Breast epithelium (tissue), 4 donors: Measurements from ENCODE around the gene C6orf136. TPM values are rescaled to one million over a fixed set of nuclear protein-coding genes. Genes with fewer than 3 reads are reported as not detected.
A peak's percentile ranks its signal among the peaks of the same experiment; 100 is the strongest.

Experiments
- DNase-seq, 2 donors: peaks; one replicate each; pipeline ENCODE4 v3.0.0-alpha.2; 2019; ENCODE audit warnings: low spot score in 2 of 2
- H3K27ac ChIP-seq, 2 donors: fragments of 200-600 bp; sonication (generic) in 1 of 2; one replicate each; pipeline ENCODE4 v1.5.1; 2016 to 2019; ENCODE audit warnings: mild to moderate bottlenecking in 1 of 2
- H3K27me3 ChIP-seq, 2 donors: fragments of 200-600 bp; sonication (generic) in 1 of 2; one replicate each; pipeline versions ENCODE4 v1.5.1 to v1.6.0; 2017 to 2019; ENCODE audit warnings: control low read depth in 1 of 2, mild to moderate bottlenecking in 1 of 2
- H3K36me3 ChIP-seq: fragments of 200-600 bp; one replicate; pipeline ENCODE4 v1.5.1; 2019
- H3K4me1 ChIP-seq, 2 donors: fragments of 200-600 bp; sonication (generic); one replicate each; pipeline ENCODE4 v1.5.1; 2016 to 2019; ENCODE audit warnings: control low read depth in 1 of 2
- H3K4me3 ChIP-seq, 3 donors: fragments of 200-600 bp; sonication (generic); 1 replicate in 2 of 3; 2 replicates in 1 of 3; pipeline ENCODE4 v1.5.1; 2016 to 2019; ENCODE audit warnings: mild to moderate bottlenecking in 3 of 3, moderate library complexity in 2 of 3
- H3K9me3 ChIP-seq, 2 donors: fragments of 200-600 bp; sonication (generic) in 1 of 2; one replicate each; pipeline ENCODE4 v1.5.1; 2016 to 2019; ENCODE audit warnings: control low read depth in 1 of 2
- POLR2A ChIP-seq: fragments of 450-650 bp; IDR thresholded peaks from one replicate; pipeline ENCODE4 v1.6.1; 2016; ENCODE audit warnings: antibody characterized with exemption, mild to moderate bottlenecking, moderate library complexity
- POLR2AphosphoS5 ChIP-seq, 3 donors: sonication (generic); formaldehyde crosslinking; IDR thresholded peaks; one replicate each; pipeline ENCODE4 v1.6.1; 2017; ENCODE audit warnings: antibody characterized with exemption in 3 of 3
- intact Hi-C: fragments of 100-400 bp; cut with DNase I; formaldehyde crosslinking; loops from one replicate; pipeline ENCODE4 v1.15.1; 2023; ENCODE audit warnings: low total_unique reads
- total RNA-seq, 3 donors: library from RNA; depleted of rRNA; stranded (reverse); fragments of >200 nt; gene quantifications; one replicate each; pipeline ENCODE4 v1.1.0, GENCODE V29; 2016
- TF ChIP-seq, protein P1 (sequence below), 3 donors: fragments of 450-650 bp; IDR thresholded peaks; one replicate each; pipeline ENCODE4 v1.5.1; 2016 to 2017; ENCODE audit warnings: antibody characterized with exemption in 3 of 3, mild to moderate bottlenecking in 3 of 3, moderate library complexity in 3 of 3

Gene C6orf136
- total RNA-seq, 3 donors from 2014 or later, result 9.6 to 19.0 (median 16.1) TPM

GRCh38 chr6:30689022-30689865 is 42.3 kb downstream of the C6orf136 start:
- Histone ChIP-seq H3K4me3 (no peak overlapping the region), H3K36me3 (no peaks in the 10 kb centered on the region), H3K9me3 (no peaks in the 10 kb centered on the region), H3K27me3 (no peaks in the 10 kb centered on the region), H3K27ac (peak overlapping the region; percentile 96 to 97), H3K4me1 (peaks cover 5 to 18% of the 10 kb centered on the region in 2 donors)
- TF ChIP-seq POLR2AphosphoS5 (IDR thresholded peaks at IDR 0.05) (no peak), POLR2A (no peak)
- TF ChIP-seq, protein P1, sequence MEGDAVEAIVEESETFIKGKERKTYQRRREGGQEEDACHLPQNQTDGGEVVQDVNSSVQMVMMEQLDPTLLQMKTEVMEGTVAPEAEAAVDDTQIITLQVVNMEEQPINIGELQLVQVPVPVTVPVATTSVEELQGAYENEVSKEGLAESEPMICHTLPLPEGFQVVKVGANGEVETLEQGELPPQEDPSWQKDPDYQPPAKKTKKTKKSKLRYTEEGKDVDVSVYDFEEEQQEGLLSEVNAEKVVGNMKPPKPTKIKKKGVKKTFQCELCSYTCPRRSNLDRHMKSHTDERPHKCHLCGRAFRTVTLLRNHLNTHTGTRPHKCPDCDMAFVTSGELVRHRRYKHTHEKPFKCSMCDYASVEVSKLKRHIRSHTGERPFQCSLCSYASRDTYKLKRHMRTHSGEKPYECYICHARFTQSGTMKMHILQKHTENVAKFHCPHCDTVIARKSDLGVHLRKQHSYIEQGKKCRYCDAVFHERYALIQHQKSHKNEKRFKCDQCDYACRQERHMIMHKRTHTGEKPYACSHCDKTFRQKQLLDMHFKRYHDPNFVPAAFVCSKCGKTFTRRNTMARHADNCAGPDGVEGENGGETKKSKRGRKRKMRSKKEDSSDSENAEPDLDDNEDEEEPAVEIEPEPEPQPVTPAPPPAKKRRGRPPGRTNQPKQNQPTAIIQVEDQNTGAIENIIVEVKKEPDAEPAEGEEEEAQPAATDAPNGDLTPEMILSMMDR (IDR thresholded peaks at IDR 0.05), result no peak
- intact Hi-C loops, result no loop called here
- DNase-seq, result no peak

DNA sequence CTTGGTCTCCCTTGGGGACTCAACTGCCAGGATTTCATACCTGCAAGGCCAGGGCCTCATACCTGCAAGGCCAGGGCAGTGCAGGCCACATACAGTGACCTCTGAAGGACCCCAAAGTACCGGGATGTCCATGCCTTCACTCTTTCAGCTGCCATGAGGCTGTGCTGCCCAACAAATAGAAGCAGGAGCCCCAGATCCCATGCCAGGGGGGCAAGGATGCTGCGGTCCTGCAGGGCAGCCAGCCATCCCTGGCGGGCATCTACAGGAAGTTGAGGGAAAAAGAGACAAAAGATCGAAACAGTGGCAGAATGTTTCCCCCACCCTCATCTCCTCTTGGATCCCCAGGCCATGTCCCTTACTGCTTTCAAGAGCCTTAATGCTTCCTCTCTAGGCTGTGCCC is 43.1 kb downstream of the C6orf136 start:
- TF ChIP-seq, protein P1 (IDR thresholded peaks at IDR 0.05), result no peak
- no peak for TF ChIP-seq POLR2A
- H3K4me1 ChIP-seq, result peaks cover 5 to 18% of the 10 kb centered on the region in 2 donors
- DNase-seq, result no peak
- H3K27ac ChIP-seq, result peak overlapping the region; percentile 96 to 97
- H3K36me3 ChIP-seq, result no peaks in the 10 kb centered on the region
- no peaks in the 10 kb centered on the region for H3K27me3 ChIP-seq
- intact Hi-C loops, result no loop called here
- H3K9me3 ChIP-seq, result no peaks in the 10 kb centered on the region
- H3K4me3 ChIP-seq, result peak overlapping the region; percentile 65 to 72 (median 66)

- Histone ChIP-seq H3K9me3 (no peaks in the 10 kb centered on the region), H3K27me3 (no peaks in the 10 kb centered on the region), H3K4me1 (peaks cover 5 to 18% of the 10 kb centered on the region in 2 donors), H3K4me3 (peak within 1 kb of the TSS; percentile 65 to 72 (median 66)), H3K36me3 (no peaks in the 10 kb centered on the region), H3K27ac (peak within 1 kb of the TSS; percentile 96 to 97)
- peak; percentile 39 to 84 (median 71) for TF ChIP-seq POLR2AphosphoS5 (IDR thresholded peaks at IDR 0.05)
- no peak for TF ChIP-seq POLR2A
- DNase-seq, result peak; percentile 81 to 90
- intact Hi-C loops, result no loop called here
These were observed 43.7 kb downstream of the C6orf136 start, which contains the start of gene NRM for GRCh38 chr6:30690403-30691207. Gene NRM (minus strand): TSS chr6:30690984. CDS start chr6:30690974, 10 bp downstream.

DNA sequence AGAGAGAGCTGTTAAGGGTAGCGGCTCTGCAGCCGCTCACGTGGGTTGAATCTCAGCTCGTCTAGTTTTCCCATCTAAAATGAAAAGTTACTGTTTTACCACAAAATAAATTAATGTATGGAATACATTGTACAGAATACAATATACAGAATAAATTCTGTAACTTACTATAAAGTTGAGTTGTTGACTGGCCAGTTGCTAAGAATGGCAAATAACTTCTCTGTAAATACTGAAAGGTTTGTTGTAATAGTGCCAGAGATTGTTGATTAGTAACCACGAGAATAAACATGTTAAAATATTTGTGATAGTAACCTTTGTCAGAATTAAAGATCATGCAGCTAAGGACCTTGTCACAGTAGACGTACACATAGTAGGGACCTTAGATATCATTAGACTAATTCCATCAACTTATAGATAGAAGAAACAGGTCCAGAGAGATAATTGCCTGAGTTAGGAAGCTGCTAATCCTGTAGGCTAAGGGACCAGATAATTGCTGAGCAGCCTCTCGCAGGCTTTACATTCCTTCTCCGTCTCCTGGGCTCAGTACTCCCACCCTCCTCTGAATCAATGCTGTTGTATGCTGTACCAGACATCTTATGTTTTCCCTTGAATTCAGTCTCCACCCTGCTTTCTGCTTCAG is 44.4 kb downstream of the C6orf136 start:
- Histone ChIP-seq H3K27me3 (no peaks in the 10 kb centered on the region), H3K36me3 (no peaks in the 10 kb centered on the region), H3K4me3 (peak overlapping the region; percentile 65 to 72 (median 66)), H3K4me1 (peaks cover 5 to 18% of the 10 kb centered on the region in 2 donors), H3K27ac (peak overlapping the region; percentile 96 to 97), H3K9me3 (no peaks in the 10 kb centered on the region)
- no peak for TF ChIP-seq POLR2A
- TF ChIP-seq, protein P1 (IDR thresholded peaks at IDR 0.05), result no peak
- no peak for TF ChIP-seq POLR2AphosphoS5 (IDR thresholded peaks at IDR 0.05)
- intact Hi-C loops, result no loop called here
- no peak for DNase-seq

- no peaks in the 10 kb centered on the region for H3K36me3 ChIP-seq
- intact Hi-C loops, result no loop called here
- no peaks in the 10 kb centered on the region for H3K27me3 ChIP-seq
- H3K4me3 ChIP-seq, result no peak overlapping the region
- DNase-seq, result no peak
- no peak for TF ChIP-seq POLR2A
- TF ChIP-seq POLR2AphosphoS5 (IDR thresholded peaks at IDR 0.05), result no peak
- TF ChIP-seq, protein P1 (IDR thresholded peaks at IDR 0.05), result no peak
- no peaks in the 10 kb centered on the region for H3K9me3 ChIP-seq
- no peaks in the 10 kb centered on the region for H3K4me1 ChIP-seq
- peak overlapping the region in 1 of 2 donors; percentile 73 for H3K27ac ChIP-seq
These were observed 49.5 kb downstream of the C6orf136 start for GRCh38 chr6:30696432-30696831.
